ENCODE measurements around the gene TTC34. TPM values are rescaled to one million over a fixed set of nuclear protein-coding genes. Genes with fewer than 3 reads are reported as not detected.
"Not testable (repeated sequence)": the region's sequence is repeated elsewhere in the genome, so short reads cannot be mapped to it uniquely, and the experiment has no call there.

Gene TTC34
- total RNA-seq, 2 experiments from 2014 or later, result 1.1 TPM

DNA sequence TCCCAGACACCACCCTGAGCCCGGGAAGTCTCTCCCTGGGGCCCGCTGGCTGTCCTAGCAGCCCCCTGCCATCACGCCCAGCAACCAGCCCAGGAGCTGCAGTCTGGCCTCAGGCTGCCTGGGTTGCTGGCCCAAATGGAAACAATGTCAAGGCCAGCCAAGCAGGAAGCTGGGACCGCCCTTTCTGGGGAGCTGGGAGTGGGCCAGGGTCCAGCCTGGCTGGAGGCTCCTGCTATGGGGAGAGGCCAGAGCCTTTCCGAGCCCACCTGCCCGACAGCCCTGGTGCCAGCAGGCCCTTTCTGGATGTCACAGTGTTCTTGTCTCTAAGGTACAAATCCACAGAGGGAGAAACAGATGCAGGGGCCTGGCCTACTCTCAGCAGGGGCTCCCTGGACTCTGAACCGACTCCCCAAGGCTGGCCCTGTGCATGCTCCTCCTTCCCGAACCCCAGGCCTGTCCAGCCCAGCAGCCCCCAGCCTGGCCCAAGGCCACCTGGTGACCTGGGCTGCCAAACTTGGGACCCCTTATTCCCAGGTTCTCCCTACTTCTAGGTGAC lies 167.5 kb downstream of the TTC34 start:
- H3K9me3 Mint-ChIP-seq (ENCODE audit: low read depth), result peaks cover 16% of the 10 kb centered on the region
- CTCF ChIA-PET, result no interaction called here
- H3K27me3 Mint-ChIP-seq, result peaks cover 14% of the 10 kb centered on the region
- DNase-seq (no peak), ATAC-seq (no peak)
- peaks cover 5% of the 10 kb centered on the region for H3K36me3 Mint-ChIP-seq
- no peaks in the 10 kb centered on the region for H3K4me1 Mint-ChIP-seq
- no peak overlapping the region for H3K27ac Mint-ChIP-seq
- no peak overlapping the region for H3K4me3 Mint-ChIP-seq

- DNase-seq, result no peak
- CTCF ChIA-PET, result no interaction called here
- Mint-ChIP-seq H3K9me3 (ENCODE audit: low read depth) (peaks cover 16% of the 10 kb centered on the region), H3K36me3 (peaks cover 5% of the 10 kb centered on the region), H3K27ac (no peak overlapping the region), H3K4me1 (no peaks in the 10 kb centered on the region), H3K4me3 (no peak overlapping the region), H3K27me3 (peaks cover 14% of the 10 kb centered on the region)
- no peak for ATAC-seq
Observed at GRCh38 chr1:2633366-2633935, 168.0 kb downstream of the TTC34 start.

GRCh38 chr1:2632561-2633361 lies 168.7 kb downstream of the TTC34 start, which contains the start of gene MMEL1:
TSS of gene MMEL1 (minus strand) at chr1:2633016. CDS start at chr1:2629484, 3,532 bp downstream.
- no peaks in the 10 kb centered on the region for H3K4me1 Mint-ChIP-seq
- DNase-seq (no peak), ATAC-seq (no peak)
- peaks cover 16% of the 10 kb centered on the region for H3K9me3 Mint-ChIP-seq (ENCODE audit: low read depth)
- H3K4me3 Mint-ChIP-seq, result no peak within 1 kb of the TSS
- H3K27ac Mint-ChIP-seq, result no peak within 1 kb of the TSS
- peaks cover 21% of the 10 kb centered on the region for H3K27me3 Mint-ChIP-seq
- CTCF ChIA-PET, result no interaction called here
- H3K36me3 Mint-ChIP-seq, result peaks cover 5% of the 10 kb centered on the region

DNA sequence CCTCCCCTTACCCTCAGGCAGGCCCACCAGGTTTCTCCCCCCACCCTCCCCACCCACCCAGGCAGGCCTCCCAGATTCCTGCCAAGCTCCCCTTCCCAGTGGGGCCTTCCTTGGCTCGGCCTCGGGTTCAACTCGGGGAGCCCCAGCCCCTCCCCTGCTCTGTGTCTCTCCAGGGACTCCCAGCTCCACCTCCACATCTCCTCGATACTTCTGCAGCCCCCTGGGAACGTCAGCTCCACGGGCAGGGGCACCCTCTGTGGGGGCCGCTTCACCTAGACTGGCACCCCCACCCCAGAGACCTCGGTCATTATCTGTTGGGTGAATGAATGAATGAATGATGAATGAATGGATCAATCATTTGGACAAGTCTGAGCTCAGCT lies 169.5 kb downstream of the TTC34 start:
- no peak for DNase-seq
- CTCF ChIA-PET, result no interaction called here

GRCh38 chr1:2631136-2632050 lies 170.1 kb downstream of the TTC34 start:
- H3K27ac Mint-ChIP-seq, result no peak overlapping the region
- H3K27me3 Mint-ChIP-seq, result peaks cover 33% of the 10 kb centered on the region
- H3K4me3 Mint-ChIP-seq, result no peak overlapping the region
- no peaks in the 10 kb centered on the region for H3K4me1 Mint-ChIP-seq
- no peak for DNase-seq
- H3K36me3 Mint-ChIP-seq, result peaks cover 5% of the 10 kb centered on the region
- CTCF ChIA-PET, result no interaction called here
- no peak for ATAC-seq
- H3K9me3 Mint-ChIP-seq (ENCODE audit: low read depth), result peaks cover 14% of the 10 kb centered on the region

More for the DNA sequence above, 169.5 kb downstream of the TTC34 start:
- no peaks in the 10 kb centered on the region for H3K4me1 Mint-ChIP-seq
- no peak overlapping the region for H3K4me3 Mint-ChIP-seq
- peaks cover 16% of the 10 kb centered on the region for H3K9me3 Mint-ChIP-seq (ENCODE audit: low read depth)
- H3K36me3 Mint-ChIP-seq, result peaks cover 5% of the 10 kb centered on the region
- H3K27me3 Mint-ChIP-seq, result peaks cover 28% of the 10 kb centered on the region
- H3K27ac Mint-ChIP-seq, result no peak overlapping the region
- no peak for ATAC-seq

DNA sequence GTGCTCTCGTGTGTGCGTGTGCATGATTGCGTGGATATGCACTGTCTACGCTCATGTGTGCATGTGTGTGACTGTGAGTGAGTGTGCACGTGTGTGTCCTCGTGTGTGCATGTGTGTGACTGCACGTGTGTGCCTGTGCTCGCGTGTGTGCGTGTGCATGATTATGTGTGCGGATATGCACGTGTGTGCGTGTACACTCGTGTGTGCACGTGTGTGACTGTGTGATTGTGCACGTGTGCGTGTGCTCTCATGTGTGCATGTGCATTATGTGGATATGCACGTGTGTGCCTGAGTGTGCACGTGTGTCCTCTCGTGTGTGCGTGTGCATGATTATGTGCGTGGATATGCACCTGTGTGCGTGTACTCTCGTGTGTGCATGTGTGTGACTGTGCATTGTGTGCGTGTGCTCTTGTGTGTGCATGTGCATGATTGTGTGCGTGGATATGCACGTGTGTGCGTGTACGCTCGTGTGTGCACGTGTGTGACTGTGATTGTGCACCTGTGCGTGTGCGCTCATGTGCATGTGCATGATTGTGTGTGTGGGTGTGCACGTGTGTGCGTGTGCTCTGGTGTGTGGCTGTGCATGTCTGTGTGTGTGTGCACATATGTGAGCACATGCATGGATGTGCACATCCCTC lies 170.9 kb downstream of the TTC34 start:
- peaks cover 41% of the 10 kb centered on the region for H3K27me3 Mint-ChIP-seq
- H3K27ac Mint-ChIP-seq, result no peak overlapping the region
- H3K4me3 Mint-ChIP-seq, result no peak overlapping the region

GRCh38 chr1:2629627-2630497 lies 171.6 kb downstream of the TTC34 start:
- DNase-seq (no peak), ATAC-seq (no peak)
- Mint-ChIP-seq H3K9me3 (ENCODE audit: low read depth) (peaks cover 9% of the 10 kb centered on the region), H3K4me1 (no peaks in the 10 kb centered on the region), H3K27ac (no peak overlapping the region), H3K36me3 (peaks cover 5% of the 10 kb centered on the region), H3K4me3 (no peak overlapping the region), H3K27me3 (peaks cover 42% of the 10 kb centered on the region)
- CTCF ChIA-PET, result no interaction called here

More for the DNA sequence above, 170.9 kb downstream of the TTC34 start:
- CTCF ChIA-PET, result no interaction called here
- no peak for ATAC-seq
- Mint-ChIP-seq H3K9me3 (ENCODE audit: low read depth) (peaks cover 9% of the 10 kb centered on the region), H3K4me1 (no peaks in the 10 kb centered on the region), H3K36me3 (peaks cover 5% of the 10 kb centered on the region)
- no peak for DNase-seq

DNA sequence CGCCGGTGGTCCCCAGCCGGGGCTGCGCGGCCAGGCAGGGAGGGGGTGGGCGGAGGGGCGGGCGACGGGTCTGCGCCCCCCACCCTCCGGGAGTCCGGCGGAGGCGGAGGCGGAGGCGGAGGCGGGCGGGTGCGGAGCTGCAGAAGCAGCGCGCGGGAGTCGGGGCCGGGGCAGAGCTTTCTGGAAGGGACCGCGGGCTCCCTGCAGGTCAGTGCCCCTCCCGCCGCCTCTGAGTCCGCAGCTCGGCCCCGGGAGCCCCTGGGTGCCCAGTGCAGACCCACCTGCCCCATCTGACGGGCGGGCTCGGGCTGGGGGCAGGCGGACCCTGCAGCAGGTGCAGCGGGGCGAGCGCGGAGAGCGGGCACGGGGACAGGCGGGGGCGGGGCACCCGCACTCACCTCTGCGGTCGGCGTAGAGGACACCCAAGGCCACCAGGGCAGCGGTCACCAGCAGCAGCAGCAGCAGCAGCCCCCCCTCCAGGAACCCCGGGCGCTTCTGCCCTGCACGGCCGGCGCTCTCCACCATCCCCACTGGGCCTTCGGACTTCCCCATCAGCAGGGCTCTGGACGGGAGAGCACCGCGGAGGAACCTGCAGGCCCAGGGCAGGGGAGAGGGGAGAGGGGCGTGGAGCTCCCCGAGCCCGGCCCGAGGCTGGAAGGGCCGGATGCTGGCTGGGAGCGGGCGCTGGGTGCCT lies 172.4 kb downstream of the TTC34 start:
- Mint-ChIP-seq H3K4me1 (no peaks in the 10 kb centered on the region), H3K27ac (no peak overlapping the region)
- CTCF ChIA-PET, result no interaction called here

DNA sequence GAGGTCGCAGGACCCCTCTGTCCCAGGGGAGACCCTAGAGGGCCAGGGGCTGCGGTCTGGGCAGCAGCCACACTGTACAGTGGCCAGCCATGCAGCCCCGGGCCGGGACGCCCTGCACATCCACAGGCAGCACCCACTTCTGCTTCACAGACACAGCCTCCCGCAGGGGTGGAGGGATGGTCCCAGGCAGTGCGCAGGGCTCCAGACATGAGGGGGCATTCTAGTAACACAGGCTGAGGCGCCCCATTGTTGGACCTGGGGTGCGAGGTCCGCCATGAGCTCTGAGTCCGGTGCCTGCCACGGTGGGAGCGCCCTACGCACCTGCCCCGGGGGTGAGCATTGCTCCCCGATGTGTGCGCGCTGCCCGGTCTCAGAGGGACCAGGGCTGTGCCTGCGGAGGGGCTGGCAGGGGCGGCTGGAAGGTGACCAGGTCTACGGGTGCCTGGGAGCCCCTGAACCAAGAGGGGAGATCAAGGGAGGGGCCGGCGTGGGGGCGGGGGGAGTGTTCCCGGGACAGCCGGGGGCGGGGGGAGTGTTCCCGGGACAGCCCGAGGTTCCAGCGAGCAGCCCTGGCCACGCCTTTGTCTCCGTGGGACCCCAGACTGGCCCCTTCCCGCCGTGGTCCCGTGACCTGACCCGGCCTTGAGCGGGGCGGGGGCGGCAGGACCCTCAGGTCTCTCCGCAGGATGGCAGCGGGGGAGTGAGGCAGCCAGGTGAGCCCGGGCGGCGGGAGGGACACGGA lies 173.1 kb downstream of the TTC34 start:
- Mint-ChIP-seq H3K9me3 (ENCODE audit: low read depth) (peaks cover 9% of the 10 kb centered on the region), H3K27ac (no peak overlapping the region), H3K4me1 (no peaks in the 10 kb centered on the region), H3K4me3 (no peak overlapping the region), H3K27me3 (peaks cover 42% of the 10 kb centered on the region), H3K36me3 (peaks cover 5% of the 10 kb centered on the region)
- ATAC-seq (no peak), DNase-seq (no peak)
- CTCF ChIA-PET, result no interaction called here

More for the DNA sequence above, 172.4 kb downstream of the TTC34 start:
- ATAC-seq, result no peak
- Mint-ChIP-seq H3K4me3 (no peak overlapping the region), H3K36me3 (peaks cover 5% of the 10 kb centered on the region), H3K9me3 (ENCODE audit: low read depth) (peaks cover 9% of the 10 kb centered on the region), H3K27me3 (peaks cover 42% of the 10 kb centered on the region)
- DNase-seq, result no peak

GRCh38 chr1:2627746-2628145 lies 173.7 kb downstream of the TTC34 start:
- no peak for ATAC-seq
- Mint-ChIP-seq H3K27me3 (peaks cover 42% of the 10 kb centered on the region), H3K4me1 (no peaks in the 10 kb centered on the region), H3K4me3 (no peak overlapping the region), H3K36me3 (peaks cover 5% of the 10 kb centered on the region), H3K27ac (no peak overlapping the region), H3K9me3 (ENCODE audit: low read depth) (peaks cover 9% of the 10 kb centered on the region)
- DNase-seq, result no peak
- CTCF ChIA-PET, result no interaction called here

GRCh38 chr1:2625748-2626147 lies 175.7 kb downstream of the TTC34 start:
- ATAC-seq; H3K4me3 Mint-ChIP-seq; H3K36me3 Mint-ChIP-seq; DNase-seq; H3K9me3 Mint-ChIP-seq (ENCODE audit: low read depth); CTCF ChIA-PET; H3K27ac Mint-ChIP-seq; H3K4me1 Mint-ChIP-seq: not testable (repeated sequence)
- peaks cover 41% of the 10 kb centered on the region for H3K27me3 Mint-ChIP-seq

Measured in activated CD8-positive, alpha-beta memory T cell treated with anti-CD3 and anti-CD28 coated beads, Interleukin-2, amount 10 ng/mL, durations not matched to agents 7 days and 5 days (primary cell).